Retinal pigment epithelial cell (primary cell): ENCODE data around the gene PPARD.
"Not testable (repeated sequence)": the region's sequence is repeated elsewhere in the genome, so short reads cannot be mapped to it uniquely, and the experiment has no call there.

Experiments
- DNase-seq: peaks from one replicate; pipeline ENCODE4 v3.0.0-alpha.2; 2010; ENCODE audit warnings: low read depth
- H3K4me3 ChIP-seq: 2 replicates; pipeline ENCODE4 v1.5.1; 2011; ENCODE audit warnings: mild to moderate bottlenecking, low read length, control low read depth, moderate library complexity
- CTCF ChIP-seq: conservative IDR thresholded peaks from 2 replicates; pipeline ENCODE4 v1.5.1; 2011; ENCODE audit warnings: low read depth, low read length, control low read depth, inconsistent platforms

The PPARD gene

GRCh38 chr6:35436071-35436857 is 93.9 kb downstream of the PPARD start:
- DNase-seq, result no peak
- no peak overlapping the region for H3K4me3 ChIP-seq
- TF ChIP-seq CTCF, result no peak

- not testable (repeated sequence) for H3K4me3 ChIP-seq, DNase-seq
Measured at GRCh38 chr6:35438378-35439065, 96.2 kb downstream of the PPARD start.

GRCh38 chr6:35439308-35439707 is 97.0 kb downstream of the PPARD start:
- TF ChIP-seq CTCF, result no peak
- no peak for DNase-seq
- H3K4me3 ChIP-seq, result no peak overlapping the region

- no peak for DNase-seq
Measured at GRCh38 chr6:35441205-35441604, 98.8 kb downstream of the PPARD start.

GRCh38 chr6:35441642-35442041 is 99.3 kb downstream of the PPARD start:
- H3K4me3 ChIP-seq, result no peak overlapping the region
- DNase-seq, result no peak
- no peak for TF ChIP-seq CTCF

More at GRCh38 chr6:35441205-35441604, 98.8 kb downstream of the PPARD start:
- H3K4me3 ChIP-seq, result no peak overlapping the region
- no peak for TF ChIP-seq CTCF

GRCh38 chr6:35442693-35443092 is 100.3 kb downstream of the PPARD start:
- TF ChIP-seq CTCF, result no peak
- H3K4me3 ChIP-seq, result no peak overlapping the region
- no peak for DNase-seq

GRCh38 chr6:35443341-35444030 is 101.1 kb downstream of the PPARD start:
- no peak for DNase-seq
- TF ChIP-seq CTCF, result no peak

More at GRCh38 chr6:35443341-35444030, 101.1 kb downstream of the PPARD start:
- no peak overlapping the region for H3K4me3 ChIP-seq
